HPDE6-E6E7 (cell line): Measurements from ENCODE around the gene TAS2R8.
"Not testable (repeated sequence)": the region's sequence is repeated elsewhere in the genome, so short reads cannot be mapped to it uniquely, and the experiment has no call there.

ENCODE experiments used
- DNase-seq: peaks from one replicate; pipeline ENCODE4 v3.0.0; 2011; ENCODE audit warnings: missing footprints; ENCODE audit errors: extremely low spot score

The TAS2R8 gene

GRCh38 chr12:10807186-10807585 lies at the start of gene TAS2R8:
Gene TAS2R8 (minus strand): TSS chr12:10807286. CDS start chr12:10806980, 306 bp downstream.
- no peak for DNase-seq

- no peak for DNase-seq
Observed at GRCh38 chr12:10855807-10856206, 48.7 kb upstream of the TAS2R8 start.

GRCh38 chr12:10853776-10854175 lies 46.7 kb upstream of the TAS2R8 start:
- DNase-seq, result no peak

- no peak for DNase-seq
Observed at GRCh38 chr12:10851243-10851858, 44.3 kb upstream of the TAS2R8 start.

GRCh38 chr12:10849425-10849878 lies 42.4 kb upstream of the TAS2R8 start, which contains the start of gene PRR4:
Gene PRR4 (minus strand): TSS chr12:10849475. CDS start chr12:10849437, 38 bp downstream.
- no peak for DNase-seq

- DNase-seq, result no peak
Observed at GRCh38 chr12:10847744-10848143, 40.7 kb upstream of the TAS2R8 start.

GRCh38 chr12:10842862-10843261 lies 35.8 kb upstream of the TAS2R8 start:
- DNase-seq, result no peak

GRCh38 chr12:10838461-10838860 lies 31.4 kb upstream of the TAS2R8 start:
- no peak for DNase-seq

GRCh38 chr12:10829994-10830393 lies 22.9 kb upstream of the TAS2R8 start:
- no peak for DNase-seq

- no peak for DNase-seq
Observed at GRCh38 chr12:10826258-10826657, 19.2 kb upstream of the TAS2R8 start, which contains the start of gene TAS2R10. Gene TAS2R10 (minus strand): TSS chr12:10826358. CDS start chr12:10826269, 89 bp downstream.

GRCh38 chr12:10824957-10825356 lies 17.9 kb upstream of the TAS2R8 start:
- no peak for DNase-seq

- DNase-seq, result no peak
Observed at GRCh38 chr12:10811883-10812536, 4.9 kb upstream of the TAS2R8 start.

GRCh38 chr12:10810068-10810467 lies 3.0 kb upstream of the TAS2R8 start, which contains the start of gene TAS2R9:
Gene TAS2R9 (minus strand): TSS chr12:10810168. CDS start chr12:10810075, 93 bp downstream.
- DNase-seq, result no peak

- DNase-seq, result no peak
Observed at GRCh38 chr12:10802587-10802986, 4.5 kb downstream of the TAS2R8 start, which contains the start of gene TAS2R7. Gene TAS2R7 (minus strand): TSS chr12:10802627. CDS start chr12:10802570, 57 bp downstream.

GRCh38 chr12:10801741-10802140 lies 5.3 kb downstream of the TAS2R8 start:
- DNase-seq, result no peak

- DNase-seq, result no peak
Observed at GRCh38 chr12:10794222-10794621, 12.9 kb downstream of the TAS2R8 start.

GRCh38 chr12:10791769-10792168 lies 15.3 kb downstream of the TAS2R8 start:
- not testable (repeated sequence) for DNase-seq

- DNase-seq, result no peak
Observed at GRCh38 chr12:10783252-10783651, 23.8 kb downstream of the TAS2R8 start.

GRCh38 chr12:10779103-10779502 lies 28.0 kb downstream of the TAS2R8 start:
- no peak for DNase-seq

GRCh38 chr12:10771132-10771733 lies 35.9 kb downstream of the TAS2R8 start:
- DNase-seq, result peak; percentile 21

GRCh38 chr12:10759657-10760056 lies 47.4 kb downstream of the TAS2R8 start:
- no peak for DNase-seq

GRCh38 chr12:10756194-10756593 lies 50.9 kb downstream of the TAS2R8 start:
- DNase-seq, result no peak
